ENCODE results near the gene DHRSX.

DNA sequence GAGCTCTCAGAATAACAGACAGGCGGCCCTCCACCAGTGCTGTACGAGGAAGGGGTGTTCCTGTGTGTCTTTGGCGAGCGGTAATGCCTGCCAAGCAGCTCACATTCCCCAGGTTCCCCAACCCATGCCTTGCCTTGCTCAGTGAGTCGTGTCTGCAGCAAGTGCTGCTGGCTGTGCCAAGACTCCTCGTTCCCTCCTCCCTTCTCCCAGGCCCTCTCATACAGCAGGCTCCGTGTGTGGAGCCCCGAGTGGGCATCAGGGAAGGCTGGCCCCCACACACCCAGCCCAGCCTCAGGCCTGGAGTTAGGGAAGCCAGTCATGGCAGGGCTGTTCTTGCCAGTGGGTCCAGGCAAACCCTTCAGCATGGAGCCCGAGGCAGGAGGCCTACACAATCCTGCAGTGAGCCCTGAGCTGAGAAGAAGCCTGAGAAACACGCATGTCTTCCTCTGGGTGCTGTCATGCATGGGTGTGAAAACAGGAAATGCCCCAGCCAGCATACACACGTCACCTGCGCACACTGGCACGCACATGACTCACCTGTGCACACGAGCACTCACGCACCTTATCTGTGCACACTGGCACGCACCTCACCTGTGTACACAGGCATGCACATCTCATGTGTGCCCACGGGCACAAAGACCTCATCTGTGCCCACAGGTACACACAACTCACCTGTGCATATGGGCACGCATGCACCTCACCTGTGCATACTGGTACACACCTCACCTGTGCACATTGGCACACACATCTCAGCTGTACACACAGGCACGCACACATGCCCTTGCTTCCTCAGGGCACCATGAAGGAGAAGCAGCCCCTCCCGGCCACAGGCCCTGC lies 238.7 kb downstream of the DHRSX start:
- no peak for TF ChIP-seq POLR2A (IDR thresholded peaks at IDR 0.05)
- TF ChIP-seq, protein P1, sequence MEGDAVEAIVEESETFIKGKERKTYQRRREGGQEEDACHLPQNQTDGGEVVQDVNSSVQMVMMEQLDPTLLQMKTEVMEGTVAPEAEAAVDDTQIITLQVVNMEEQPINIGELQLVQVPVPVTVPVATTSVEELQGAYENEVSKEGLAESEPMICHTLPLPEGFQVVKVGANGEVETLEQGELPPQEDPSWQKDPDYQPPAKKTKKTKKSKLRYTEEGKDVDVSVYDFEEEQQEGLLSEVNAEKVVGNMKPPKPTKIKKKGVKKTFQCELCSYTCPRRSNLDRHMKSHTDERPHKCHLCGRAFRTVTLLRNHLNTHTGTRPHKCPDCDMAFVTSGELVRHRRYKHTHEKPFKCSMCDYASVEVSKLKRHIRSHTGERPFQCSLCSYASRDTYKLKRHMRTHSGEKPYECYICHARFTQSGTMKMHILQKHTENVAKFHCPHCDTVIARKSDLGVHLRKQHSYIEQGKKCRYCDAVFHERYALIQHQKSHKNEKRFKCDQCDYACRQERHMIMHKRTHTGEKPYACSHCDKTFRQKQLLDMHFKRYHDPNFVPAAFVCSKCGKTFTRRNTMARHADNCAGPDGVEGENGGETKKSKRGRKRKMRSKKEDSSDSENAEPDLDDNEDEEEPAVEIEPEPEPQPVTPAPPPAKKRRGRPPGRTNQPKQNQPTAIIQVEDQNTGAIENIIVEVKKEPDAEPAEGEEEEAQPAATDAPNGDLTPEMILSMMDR (IDR thresholded peaks at IDR 0.05), result no peak

Data from adrenal gland (tissue), 5 donors.